Measurements from ENCODE around the gene KCNAB2.

The KCNAB2 gene

GRCh38 chr1:6124746-6125365 is 79.2 kb downstream of the KCNAB2 start:
- H3K4me3 ChIP-seq (ENCODE audit: low read length, poor library complexity, severe bottlenecking), result no peak overlapping the region
- H2AFZ ChIP-seq (ENCODE audit: low read length), result no peak overlapping the region
- no peak overlapping the region for H3K9ac ChIP-seq (ENCODE audit: low read depth, low read length, poor library complexity, severe bottlenecking)
- H3K4me2 ChIP-seq (ENCODE audit: low read depth, low read length, poor library complexity, severe bottlenecking), result no peak overlapping the region
- H3K4me1 ChIP-seq (ENCODE audit: insufficient read depth, low read length, poor library complexity, severe bottlenecking), result no peaks in the 10 kb centered on the region
- TF ChIP-seq EZH2phosphoT487 (IDR thresholded peaks at IDR 0.05; ENCODE audit: borderline replicate concordance) (no peak), CTCF (conservative IDR thresholded peaks at IDR 0.05; ENCODE audit: low read length) (no peak)
- no peaks in the 10 kb centered on the region for H3K36me3 ChIP-seq (ENCODE audit: insufficient read depth, low read length)
- H3K27me3 ChIP-seq (ENCODE audit: insufficient read depth, low read length, poor library complexity, severe bottlenecking), result no peaks in the 10 kb centered on the region
- H4K20me1 ChIP-seq (ENCODE audit: insufficient read depth, low read length, poor library complexity, severe bottlenecking), result no peaks in the 10 kb centered on the region
- no peaks in the 10 kb centered on the region for H3K9me2 ChIP-seq (replicated peaks; ENCODE audit: low read depth, low read length)
- H3K79me2 ChIP-seq (ENCODE audit: insufficient read depth, low read length), result no peaks in the 10 kb centered on the region
- no peaks in the 10 kb centered on the region for H3K9me3 ChIP-seq (ENCODE audit: insufficient read depth, low read depth, low read length)
- no peaks in the 10 kb centered on the region for H3F3A ChIP-seq (ENCODE audit: low read depth)

DNA sequence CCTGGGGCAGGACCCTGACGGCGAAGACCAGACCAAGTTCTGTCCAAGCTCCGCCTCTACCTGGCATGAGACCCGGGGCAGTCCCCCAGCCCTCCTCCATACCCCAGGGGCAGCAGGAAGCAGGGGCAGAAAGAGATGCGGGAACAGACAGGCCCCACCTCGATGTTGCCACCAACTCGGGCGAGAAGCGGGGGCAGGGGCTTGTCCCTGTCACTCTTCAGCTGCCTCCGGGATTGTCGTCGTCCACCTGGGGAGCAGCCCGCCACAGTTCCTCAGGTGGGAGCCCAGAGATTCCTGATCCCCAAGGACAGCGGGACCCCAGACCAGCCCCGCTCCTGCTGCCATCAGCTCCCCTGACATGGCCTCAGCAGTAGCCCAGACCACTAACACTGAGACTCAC is 79.7 kb downstream of the KCNAB2 start:
- H3K36me3 ChIP-seq (ENCODE audit: insufficient read depth, low read length), result no peaks in the 10 kb centered on the region
- no peaks in the 10 kb centered on the region for H3K79me2 ChIP-seq (ENCODE audit: insufficient read depth, low read length)
- H2AFZ ChIP-seq (ENCODE audit: low read length), result no peak overlapping the region
- no peaks in the 10 kb centered on the region for H3K4me1 ChIP-seq (ENCODE audit: insufficient read depth, low read length, poor library complexity, severe bottlenecking)
- H3K4me2 ChIP-seq (ENCODE audit: low read depth, low read length, poor library complexity, severe bottlenecking), result no peak overlapping the region
- H4K20me1 ChIP-seq (ENCODE audit: insufficient read depth, low read length, poor library complexity, severe bottlenecking), result no peaks in the 10 kb centered on the region
- no peaks in the 10 kb centered on the region for H3K9me2 ChIP-seq (replicated peaks; ENCODE audit: low read depth, low read length)
- H3K9me3 ChIP-seq (ENCODE audit: insufficient read depth, low read depth, low read length), result no peaks in the 10 kb centered on the region
- H3F3A ChIP-seq (ENCODE audit: low read depth), result no peaks in the 10 kb centered on the region
- H3K9ac ChIP-seq (ENCODE audit: low read depth, low read length, poor library complexity, severe bottlenecking), result no peak overlapping the region
- H3K4me3 ChIP-seq (ENCODE audit: low read length, poor library complexity, severe bottlenecking), result no peak overlapping the region
- no peaks in the 10 kb centered on the region for H3K27me3 ChIP-seq (ENCODE audit: insufficient read depth, low read length, poor library complexity, severe bottlenecking)
- TF ChIP-seq CTCF (conservative IDR thresholded peaks at IDR 0.05; ENCODE audit: low read length) (no peak), EZH2phosphoT487 (IDR thresholded peaks at IDR 0.05; ENCODE audit: borderline replicate concordance) (no peak)

- no peaks in the 10 kb centered on the region for H3K36me3 ChIP-seq (ENCODE audit: insufficient read depth, low read length)
- H3K27me3 ChIP-seq (ENCODE audit: insufficient read depth, low read length, poor library complexity, severe bottlenecking), result no peaks in the 10 kb centered on the region
- no peaks in the 10 kb centered on the region for H3K4me1 ChIP-seq (ENCODE audit: insufficient read depth, low read length, poor library complexity, severe bottlenecking)
Observed at GRCh38 chr1:6126028-6126427, 80.3 kb downstream of the KCNAB2 start.

More at GRCh38 chr1:6126028-6126427, 80.3 kb downstream of the KCNAB2 start:
- H3K4me2 ChIP-seq (ENCODE audit: low read depth, low read length, poor library complexity, severe bottlenecking), result no peak overlapping the region
- H3F3A ChIP-seq (ENCODE audit: low read depth), result no peaks in the 10 kb centered on the region
- no peak overlapping the region for H3K9ac ChIP-seq (ENCODE audit: low read depth, low read length, poor library complexity, severe bottlenecking)
- H2AFZ ChIP-seq (ENCODE audit: low read length), result no peak overlapping the region
- H3K4me3 ChIP-seq (ENCODE audit: low read length, poor library complexity, severe bottlenecking), result no peak overlapping the region
- no peaks in the 10 kb centered on the region for H3K9me3 ChIP-seq (ENCODE audit: insufficient read depth, low read depth, low read length)
- no peaks in the 10 kb centered on the region for H3K9me2 ChIP-seq (replicated peaks; ENCODE audit: low read depth, low read length)
- TF ChIP-seq EZH2phosphoT487 (IDR thresholded peaks at IDR 0.05; ENCODE audit: borderline replicate concordance) (no peak), CTCF (conservative IDR thresholded peaks at IDR 0.05; ENCODE audit: low read length) (no peak)
- no peaks in the 10 kb centered on the region for H4K20me1 ChIP-seq (ENCODE audit: insufficient read depth, low read length, poor library complexity, severe bottlenecking)
- H3K79me2 ChIP-seq (ENCODE audit: insufficient read depth, low read length), result no peaks in the 10 kb centered on the region
